Measurements from ENCODE around the gene ASNSD1. TPM values are rescaled to one million over a fixed set of nuclear protein-coding genes. Genes with fewer than 3 reads are reported as not detected.

ASNSD1 gene
- total RNA-seq, result 137 TPM

DNA sequence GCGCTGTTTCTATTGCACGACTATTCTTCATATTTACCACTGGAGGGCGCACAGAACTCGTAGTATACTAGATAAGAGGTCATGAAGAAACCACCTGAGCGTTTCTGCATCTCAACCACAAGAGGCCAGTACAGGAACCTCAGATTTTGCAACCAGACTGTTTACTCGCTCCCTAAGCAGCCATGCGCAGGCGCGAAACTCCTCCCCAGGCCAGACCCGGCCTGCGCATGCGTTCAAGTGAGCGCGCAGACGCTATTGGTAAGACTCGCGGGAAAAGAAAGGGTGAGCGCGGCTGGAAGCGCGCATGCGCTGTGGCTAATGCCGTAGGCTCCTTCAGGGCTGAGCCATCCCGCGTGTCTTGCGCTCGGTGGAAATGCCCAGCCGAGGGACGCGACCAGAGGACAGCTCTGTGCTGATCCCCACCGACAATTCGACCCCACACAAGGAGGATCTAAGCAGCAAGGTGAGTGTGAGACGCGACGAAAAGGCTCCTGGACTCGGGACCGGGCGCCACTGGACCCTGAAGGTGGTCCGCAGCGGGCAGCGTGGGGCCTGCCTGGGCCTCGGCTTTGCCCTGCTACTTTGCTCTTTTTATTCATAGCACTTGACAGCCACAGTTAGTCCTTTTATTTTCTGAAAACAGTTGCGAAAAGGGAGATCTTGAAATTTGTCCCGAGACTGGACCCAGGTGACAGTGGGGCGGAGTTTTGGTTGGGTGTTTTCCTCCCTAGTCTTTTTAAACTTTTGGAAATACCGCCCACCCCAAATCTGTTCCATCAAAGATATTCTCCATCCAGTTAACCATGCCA, at the start of gene ASNSD1:
ASNSD1 (plus strand) TSS at position 312 of the 809 bp plus-strand sequence. CDS start 4,674 bp downstream, outside the sequence.
- peak; percentile 92 for DNase-seq

- no peak for DNase-seq
These were observed 48.1 kb upstream of the ASNSD1 start for GRCh38 chr2:189613077-189613636.

GRCh38 chr2:189613650-189614420, 47.4 kb upstream of the ASNSD1 start:
- no peak for DNase-seq

DNA sequence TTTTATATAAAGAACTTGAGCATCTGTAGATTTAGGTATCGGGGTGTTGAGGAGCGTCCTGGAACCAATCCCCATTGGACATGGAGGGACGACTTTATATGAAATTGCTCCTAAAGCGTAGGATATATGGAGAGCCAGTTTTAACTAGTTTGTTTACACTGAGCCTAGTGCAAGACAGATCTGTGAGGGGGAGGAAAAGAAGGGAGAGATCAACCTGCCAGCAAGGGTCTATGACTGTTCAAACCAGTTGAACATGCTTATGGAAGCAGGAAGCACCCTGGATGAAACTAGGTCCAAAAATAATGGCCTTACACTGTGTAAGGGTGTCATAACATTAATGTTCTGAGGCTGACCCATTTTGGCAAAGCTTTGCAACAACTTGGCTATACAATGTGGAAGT, 46.7 kb upstream of the ASNSD1 start:
- DNase-seq, result no peak

GRCh38 chr2:189618197-189618596, 43.1 kb upstream of the ASNSD1 start:
- DNase-seq, result no peak

DNA sequence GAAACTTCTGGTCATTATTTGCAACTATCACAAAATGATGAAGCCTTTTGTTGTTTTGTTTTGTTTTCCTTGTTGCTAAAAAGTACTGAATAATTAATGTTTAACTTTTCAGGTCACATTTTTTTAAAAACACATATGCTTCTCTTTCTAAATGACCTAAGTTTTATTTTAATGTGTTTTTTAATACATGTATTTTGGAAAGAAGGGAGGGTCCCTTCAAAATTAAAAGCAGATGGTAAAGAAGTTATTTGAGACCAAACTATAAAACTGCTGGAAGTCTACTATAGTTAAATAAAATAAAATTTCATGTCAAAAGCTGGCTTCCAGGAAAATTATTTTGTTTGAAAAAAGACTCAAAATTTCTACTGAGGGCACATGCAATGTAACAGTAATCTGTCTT, 39.5 kb upstream of the ASNSD1 start:
- DNase-seq, result no peak

DNA sequence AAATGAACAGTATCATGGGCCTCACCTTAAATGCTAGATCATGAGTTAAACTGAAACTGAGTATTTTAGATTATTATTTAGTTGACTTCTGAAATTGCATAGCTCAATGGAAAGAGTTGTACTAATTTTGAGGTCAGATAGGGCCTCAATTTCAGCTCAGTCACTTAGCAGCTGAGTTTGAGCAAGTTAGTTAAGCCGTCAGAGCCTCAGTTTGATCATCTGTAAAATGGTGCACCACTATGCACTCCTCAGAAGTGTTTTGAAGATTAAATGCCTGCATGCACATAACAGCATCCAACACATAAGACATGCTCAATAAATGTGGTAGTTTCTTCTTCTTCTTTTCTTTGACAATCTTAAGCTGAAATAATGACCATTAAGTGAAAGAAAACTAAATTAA, 38.2 kb upstream of the ASNSD1 start:
- DNase-seq, result no peak

DNA sequence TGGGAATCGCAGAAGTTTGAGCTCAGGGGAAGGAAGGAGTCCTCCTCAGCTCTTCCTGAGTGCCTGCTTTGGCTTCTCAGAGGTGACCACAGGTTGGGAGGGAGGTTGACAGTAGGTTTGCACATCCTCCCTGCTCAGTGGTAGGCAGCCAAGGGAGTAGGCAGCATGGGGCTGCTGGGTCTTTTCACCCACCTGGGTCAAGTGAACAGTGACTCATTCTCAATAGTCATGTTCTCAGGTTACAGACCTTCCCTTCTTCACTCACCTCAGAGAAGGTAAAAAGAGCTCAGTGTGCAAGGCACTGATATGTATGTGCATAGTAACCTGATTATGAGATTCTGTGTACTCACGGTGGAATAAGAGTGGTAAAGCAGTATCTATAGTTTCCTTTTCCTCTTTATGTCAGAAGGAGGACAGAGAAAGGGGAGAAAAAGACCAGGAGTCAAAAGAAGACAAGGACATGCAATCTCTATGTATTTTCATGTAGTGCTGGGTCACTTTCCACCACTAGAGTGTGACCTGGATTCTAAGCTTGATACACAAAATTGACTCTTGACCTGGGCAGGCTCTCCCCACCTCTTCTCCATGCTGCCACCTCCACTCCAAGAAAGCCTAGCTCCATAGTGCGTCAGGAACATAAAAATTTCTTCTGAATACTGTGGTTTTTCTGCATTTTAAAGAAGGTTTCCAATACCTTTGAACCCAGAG, 36.5 kb upstream of the ASNSD1 start:
- DNase-seq, result no peak

DNA sequence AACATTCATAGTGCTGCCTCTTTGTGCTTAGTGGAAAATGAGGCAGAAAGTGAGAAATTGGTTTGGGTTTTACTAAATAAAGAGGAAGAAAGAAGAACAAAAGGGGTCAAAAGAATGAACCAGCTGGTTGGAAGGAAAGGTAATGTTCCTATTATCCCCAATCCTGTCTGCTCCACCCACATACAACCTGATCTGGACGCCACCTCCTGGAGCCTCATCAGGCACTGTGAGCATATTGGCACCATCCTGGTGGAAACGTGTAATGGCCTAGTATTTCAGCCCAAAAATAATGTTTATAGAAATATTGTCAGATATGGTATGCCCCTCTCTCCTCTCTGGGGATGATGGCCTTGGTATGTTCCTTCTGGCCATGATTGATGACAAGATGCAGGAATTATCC, 35.6 kb upstream of the ASNSD1 start:
- no peak for DNase-seq

DNA sequence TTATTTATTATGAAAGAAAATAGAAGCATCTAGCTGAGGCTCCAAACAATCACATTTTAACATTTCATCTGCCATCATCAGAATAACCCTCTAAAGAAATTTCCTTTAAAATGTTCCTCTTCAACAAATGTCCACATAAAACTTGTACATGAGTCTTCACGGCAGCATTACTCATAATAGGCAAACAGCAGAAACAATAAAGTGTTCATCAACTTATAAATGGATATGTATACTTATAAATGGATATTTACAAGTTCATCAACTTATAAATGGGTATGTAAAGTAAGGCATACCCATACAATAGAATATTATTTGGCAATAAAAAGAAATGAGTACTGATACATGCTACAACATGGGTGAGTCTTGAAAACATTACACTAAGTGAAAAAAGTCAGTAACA, 33.5 kb upstream of the ASNSD1 start:
- no peak for DNase-seq

GRCh38 chr2:189628817-189629530, 32.3 kb upstream of the ASNSD1 start:
- no peak for DNase-seq

GRCh38 chr2:189629531-189630453, 31.5 kb upstream of the ASNSD1 start:
- DNase-seq, result no peak

DNA sequence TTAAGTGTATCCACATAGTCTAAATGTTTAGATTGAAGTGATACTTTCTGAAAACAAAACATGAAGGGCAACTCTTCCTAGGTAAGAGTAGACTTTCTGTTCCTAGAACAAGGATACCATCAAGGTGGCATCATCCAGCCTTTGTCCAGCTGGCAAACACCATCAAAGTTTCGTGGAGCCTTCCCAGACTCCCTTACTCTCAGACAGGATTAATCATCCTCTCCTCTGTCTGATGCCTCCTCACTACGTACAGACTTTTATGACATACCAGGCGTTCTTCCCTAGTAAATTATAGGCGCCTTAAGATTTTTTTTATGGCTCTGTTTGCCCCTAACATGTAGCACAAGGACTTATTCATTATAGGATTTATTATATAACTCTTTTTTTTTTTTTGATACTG, 29.4 kb upstream of the ASNSD1 start:
- DNase-seq, result no peak

DNA sequence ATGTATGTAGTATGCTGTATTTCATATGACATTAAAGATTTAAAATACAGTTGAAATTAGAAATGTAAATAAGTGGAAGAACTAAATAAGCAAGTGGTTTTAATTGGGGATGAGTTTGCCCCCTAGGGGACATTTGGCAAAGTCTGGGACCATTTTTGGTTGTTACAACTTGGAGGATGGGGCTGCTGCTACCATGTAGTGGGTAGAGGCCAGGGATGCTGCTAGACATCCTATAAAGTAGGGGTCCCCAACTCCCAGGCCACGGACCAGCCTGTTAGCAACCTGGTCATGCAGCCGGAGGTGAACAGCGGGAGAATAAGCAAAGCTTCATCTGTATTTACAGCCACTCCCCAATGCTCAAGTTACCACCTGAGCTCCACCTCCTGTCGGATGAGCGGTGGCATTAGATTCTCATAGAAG, 27.9 kb upstream of the ASNSD1 start:
- no peak for DNase-seq

- DNase-seq, result no peak
These were observed 25.9 kb upstream of the ASNSD1 start for GRCh38 chr2:189635353-189635752.

GRCh38 chr2:189638301-189639006, 22.8 kb upstream of the ASNSD1 start:
- no peak for DNase-seq

- DNase-seq, result no peak
These were observed 22.2 kb upstream of the ASNSD1 start for GRCh38 chr2:189639007-189639609.

- no peak for DNase-seq
These were observed 20.3 kb upstream of the ASNSD1 start for GRCh38 chr2:189641002-189641401.

- no peak for DNase-seq
These were observed 19.7 kb upstream of the ASNSD1 start for GRCh38 chr2:189641590-189641989.

DNA sequence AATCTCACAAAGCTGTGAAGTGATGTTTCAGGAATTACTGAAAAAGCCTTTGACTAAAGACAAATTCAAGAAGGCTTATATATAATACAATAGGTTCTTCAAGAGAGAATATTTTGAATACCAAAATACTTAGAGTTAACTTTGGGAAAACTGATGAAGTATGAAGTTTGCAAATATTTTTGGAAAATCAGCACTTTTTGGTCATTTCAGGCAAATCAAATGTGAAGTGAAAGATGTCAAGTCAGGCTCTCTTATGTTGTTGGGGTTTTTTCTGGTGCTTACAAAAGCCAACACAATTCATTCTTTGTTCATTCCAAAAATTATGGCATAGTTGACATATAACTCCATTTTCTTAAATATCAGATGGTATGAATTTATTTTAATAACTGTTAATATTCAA, 14.7 kb upstream of the ASNSD1 start:
- no peak for DNase-seq

Data from occipital lobe (tissue), 2 donors.